LNCaP clone FGC (cell line): Measurements from ENCODE around the gene TYW1B.
"Not testable (repeated sequence)": the region's sequence is repeated elsewhere in the genome, so short reads cannot be mapped to it uniquely, and the experiment has no call there.

ENCODE experiments used
- DNase-seq: peaks from one replicate; pipeline ENCODE4 v3.0.0-alpha.2; 2011; ENCODE audit warnings: low read depth
- H3K4me3 ChIP-seq: 2 replicates; pipeline ENCODE4 v1.5.1; 2011; ENCODE audit warnings: mild to moderate bottlenecking, low read depth, low read length, control low read depth
- CTCF ChIP-seq: IDR thresholded peaks from 2 replicates; pipeline ENCODE4 v1.5.1; 2012; ENCODE audit warnings: mild to moderate bottlenecking; ENCODE audit not compliant: control insufficient read depth, insufficient read depth; ENCODE audit errors: extremely low read depth

TYW1B gene

GRCh38 chr7:72635273-72635908, 192.6 kb downstream of the TYW1B start:
- not testable (repeated sequence) for DNase-seq, H3K4me3 ChIP-seq
- TF ChIP-seq CTCF = 0 out of 2 replicates have a peak, but pooled peaks have one; percentile 1

GRCh38 chr7:72632765-72633292, 195.2 kb downstream of the TYW1B start:
- H3K4me3 ChIP-seq = not testable (repeated sequence)
- peak; percentile 96 for DNase-seq
- TF ChIP-seq CTCF = 0 out of 2 replicates have a peak, but pooled peaks have one; percentile 3

GRCh38 chr7:72628375-72628774, 199.6 kb downstream of the TYW1B start:
- not testable (repeated sequence) for H3K4me3 ChIP-seq, DNase-seq

- DNase-seq, H3K4me3 ChIP-seq: not testable (repeated sequence)
Measured at GRCh38 chr7:72626428-72627011, 201.5 kb downstream of the TYW1B start.

GRCh38 chr7:72625721-72626423, 202.1 kb downstream of the TYW1B start:
- H3K4me3 ChIP-seq, DNase-seq: not testable (repeated sequence)

GRCh38 chr7:72622532-72622931, 205.5 kb downstream of the TYW1B start:
- H3K4me3 ChIP-seq = no peak overlapping the region
- no peak for TF ChIP-seq CTCF
- no peak for DNase-seq

- H3K4me3 ChIP-seq, DNase-seq: not testable (repeated sequence)
Measured at GRCh38 chr7:72621761-72622187, 206.2 kb downstream of the TYW1B start.

- not testable (repeated sequence) for DNase-seq, H3K4me3 ChIP-seq
Measured at GRCh38 chr7:72620923-72621322, 207.1 kb downstream of the TYW1B start.

GRCh38 chr7:72618435-72619180, 209.4 kb downstream of the TYW1B start:
- not testable (repeated sequence) for H3K4me3 ChIP-seq, DNase-seq

GRCh38 chr7:72609761-72610160, 218.2 kb downstream of the TYW1B start:
- not testable (repeated sequence) for H3K4me3 ChIP-seq, DNase-seq

GRCh38 chr7:72607988-72608387, 220.0 kb downstream of the TYW1B start:
- not testable (repeated sequence) for DNase-seq, H3K4me3 ChIP-seq

- DNase-seq, H3K4me3 ChIP-seq: not testable (repeated sequence)
Measured at GRCh38 chr7:72605863-72606431, 222.1 kb downstream of the TYW1B start.

- not testable (repeated sequence) for DNase-seq, H3K4me3 ChIP-seq
Measured at GRCh38 chr7:72604771-72605611, 223.0 kb downstream of the TYW1B start.
